HFFc6 (cell line): ENCODE measurements around the gene CDX4. TPM values are rescaled to one million over a fixed set of nuclear protein-coding genes. Genes with fewer than 3 reads are reported as not detected.

Experiments
- DNase-seq: peaks from one replicate; pipeline ENCODE4 v3.0.0-alpha.2; 2018
- H3K27ac Mint-ChIP-seq: 2 replicates; pipeline ENCODE4 v1.8.0; 2020; ENCODE audit warnings: mild to moderate bottlenecking, mixed read lengths
- H3K27me3 Mint-ChIP-seq: 2 replicates; pipeline ENCODE4 v1.8.0; 2021; ENCODE audit warnings: mild to moderate bottlenecking, moderate library complexity, mixed read lengths; ENCODE audit not compliant: insufficient read depth
- H3K36me3 Mint-ChIP-seq: 2 replicates; pipeline ENCODE4 v1.8.0; 2021; ENCODE audit warnings: low read depth, mixed read lengths
- H3K4me1 Mint-ChIP-seq: 2 replicates; pipeline ENCODE4 v1.8.0; 2020; ENCODE audit warnings: low read depth, mixed read lengths
- H3K4me3 Mint-ChIP-seq: 2 replicates; pipeline ENCODE4 v1.8.0; 2020; ENCODE audit warnings: mild to moderate bottlenecking, moderate library complexity, mixed read lengths
- H3K9me3 Mint-ChIP-seq: 2 replicates; pipeline ENCODE4 v1.8.0; 2020; ENCODE audit warnings: mild to moderate bottlenecking, mixed read lengths
- total RNA-seq, 6 experiments: library from RNA; stranded (reverse); fragmentation: NEBNext Ultra II Directional; extraction: Animal tissue kit (Norgen Biotek cat#: 25700); gene quantifications; 2 replicates in 1 of 6; 3 replicates in 5 of 6; pipeline ENCODE4 v1.2.3, GENCODE V29; 2021
- TF ChIP-seq, protein P1 (sequence below): fragments of 200-600 bp; sonication (generic); IDR thresholded peaks from 2 replicates; pipeline ENCODE4 v1.5.0; 2021; ENCODE audit warnings: antibody characterized with exemption, mild to moderate bottlenecking

Gene CDX4
- total RNA-seq, 6 experiments from 2014 or later: not detected

GRCh38 chrX:73447311-73447794 lies 500 bp downstream of the CDX4 start:
- H3K27me3 Mint-ChIP-seq: no peaks in the 10 kb centered on the region

GRCh38 chrX:73448379-73448778 lies 1.5 kb downstream of the CDX4 start:
- TF ChIP-seq, protein P1, sequence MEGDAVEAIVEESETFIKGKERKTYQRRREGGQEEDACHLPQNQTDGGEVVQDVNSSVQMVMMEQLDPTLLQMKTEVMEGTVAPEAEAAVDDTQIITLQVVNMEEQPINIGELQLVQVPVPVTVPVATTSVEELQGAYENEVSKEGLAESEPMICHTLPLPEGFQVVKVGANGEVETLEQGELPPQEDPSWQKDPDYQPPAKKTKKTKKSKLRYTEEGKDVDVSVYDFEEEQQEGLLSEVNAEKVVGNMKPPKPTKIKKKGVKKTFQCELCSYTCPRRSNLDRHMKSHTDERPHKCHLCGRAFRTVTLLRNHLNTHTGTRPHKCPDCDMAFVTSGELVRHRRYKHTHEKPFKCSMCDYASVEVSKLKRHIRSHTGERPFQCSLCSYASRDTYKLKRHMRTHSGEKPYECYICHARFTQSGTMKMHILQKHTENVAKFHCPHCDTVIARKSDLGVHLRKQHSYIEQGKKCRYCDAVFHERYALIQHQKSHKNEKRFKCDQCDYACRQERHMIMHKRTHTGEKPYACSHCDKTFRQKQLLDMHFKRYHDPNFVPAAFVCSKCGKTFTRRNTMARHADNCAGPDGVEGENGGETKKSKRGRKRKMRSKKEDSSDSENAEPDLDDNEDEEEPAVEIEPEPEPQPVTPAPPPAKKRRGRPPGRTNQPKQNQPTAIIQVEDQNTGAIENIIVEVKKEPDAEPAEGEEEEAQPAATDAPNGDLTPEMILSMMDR: no peak
- no peak for DNase-seq
- no peak overlapping the region for H3K27ac Mint-ChIP-seq
- H3K4me3 Mint-ChIP-seq: no peak overlapping the region
- H3K36me3 Mint-ChIP-seq: no peaks in the 10 kb centered on the region
- H3K4me1 Mint-ChIP-seq: no peaks in the 10 kb centered on the region
- H3K9me3 Mint-ChIP-seq: no peaks in the 10 kb centered on the region
- H3K27me3 Mint-ChIP-seq: no peaks in the 10 kb centered on the region

More at GRCh38 chrX:73447311-73447794, 500 bp downstream of the CDX4 start:
- H3K4me1 Mint-ChIP-seq: no peaks in the 10 kb centered on the region
- TF ChIP-seq, protein P1: no peak
- H3K9me3 Mint-ChIP-seq: no peaks in the 10 kb centered on the region
- DNase-seq: no peak
- H3K27ac Mint-ChIP-seq: no peak overlapping the region
- H3K4me3 Mint-ChIP-seq: no peak overlapping the region
- no peaks in the 10 kb centered on the region for H3K36me3 Mint-ChIP-seq

GRCh38 chrX:73455171-73455570 lies 8.3 kb downstream of the CDX4 start:
- Mint-ChIP-seq H3K4me3 (no peak overlapping the region), H3K4me1 (no peaks in the 10 kb centered on the region), H3K9me3 (no peaks in the 10 kb centered on the region), H3K27me3 (no peaks in the 10 kb centered on the region), H3K27ac (no peak overlapping the region), H3K36me3 (no peaks in the 10 kb centered on the region)
- no peak for DNase-seq
- TF ChIP-seq, protein P1: no peak

- no peak overlapping the region for H3K4me3 Mint-ChIP-seq
- no peaks in the 10 kb centered on the region for H3K4me1 Mint-ChIP-seq
- no peak overlapping the region for H3K27ac Mint-ChIP-seq
- H3K36me3 Mint-ChIP-seq: no peaks in the 10 kb centered on the region
- H3K27me3 Mint-ChIP-seq: no peaks in the 10 kb centered on the region
- no peak for DNase-seq
- no peaks in the 10 kb centered on the region for H3K9me3 Mint-ChIP-seq
- TF ChIP-seq, protein P1: no peak
Measured at GRCh38 chrX:73457306-73457705, 10.5 kb downstream of the CDX4 start.

GRCh38 chrX:73468376-73468775 lies 21.5 kb downstream of the CDX4 start:
- TF ChIP-seq, protein P1: no peak
- Mint-ChIP-seq H3K9me3 (no peaks in the 10 kb centered on the region), H3K27me3 (no peaks in the 10 kb centered on the region), H3K4me3 (no peak overlapping the region), H3K4me1 (no peaks in the 10 kb centered on the region), H3K36me3 (no peaks in the 10 kb centered on the region), H3K27ac (no peak overlapping the region)
- no peak for DNase-seq

GRCh38 chrX:73478961-73479360 lies 32.1 kb downstream of the CDX4 start:
- no peak for DNase-seq
- no peaks in the 10 kb centered on the region; the same call in 1 of the 2 replicates for H3K27me3 Mint-ChIP-seq
- H3K4me1 Mint-ChIP-seq: no peaks in the 10 kb centered on the region
- H3K36me3 Mint-ChIP-seq: no peaks in the 10 kb centered on the region
- no peak overlapping the region for H3K4me3 Mint-ChIP-seq
- H3K9me3 Mint-ChIP-seq: peaks cover 5% of the 10 kb centered on the region; the same call in 1 of the 2 replicates
- TF ChIP-seq, protein P1: no peak
- H3K27ac Mint-ChIP-seq: no peak overlapping the region
